ENCODE measurements around the gene SOX8.

SOX8 gene

DNA sequence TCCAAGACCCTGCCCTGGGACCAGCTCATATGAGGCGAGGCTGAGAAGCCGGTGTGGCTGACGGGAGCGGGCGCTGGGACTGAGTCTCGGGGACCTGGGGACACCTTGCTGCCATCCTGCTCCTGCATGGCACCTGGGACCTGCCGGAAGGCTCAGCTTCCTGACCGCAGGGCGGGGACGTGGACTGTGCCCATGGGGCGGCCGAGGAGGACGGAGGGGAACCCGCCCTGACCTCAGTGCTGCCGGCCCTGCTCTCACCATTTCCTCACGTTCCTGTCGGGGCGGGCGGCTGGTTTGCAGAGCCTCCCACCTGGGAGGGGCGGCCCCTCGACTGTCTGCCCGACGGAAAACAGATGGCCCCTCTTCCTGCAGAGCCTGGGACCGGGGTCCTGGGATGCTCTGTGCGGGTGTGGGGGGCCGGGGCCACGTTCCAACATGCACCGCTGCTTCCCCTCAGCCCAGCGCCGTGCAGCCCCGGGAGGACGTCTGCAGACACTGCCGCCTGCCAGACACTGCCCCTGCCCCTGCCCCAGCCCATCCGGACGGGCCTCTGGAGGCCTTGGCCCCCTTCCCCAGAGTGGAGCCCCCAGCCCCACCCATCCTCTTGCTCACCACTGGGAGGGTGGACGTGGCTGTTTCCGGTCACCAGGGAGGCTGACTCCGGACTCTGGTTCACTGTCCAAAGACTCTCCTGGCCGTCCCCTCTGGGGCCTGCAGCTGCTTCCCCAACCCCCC, 47.1 kb downstream of the SOX8 start:
- DNase-seq = no peak

DNA sequence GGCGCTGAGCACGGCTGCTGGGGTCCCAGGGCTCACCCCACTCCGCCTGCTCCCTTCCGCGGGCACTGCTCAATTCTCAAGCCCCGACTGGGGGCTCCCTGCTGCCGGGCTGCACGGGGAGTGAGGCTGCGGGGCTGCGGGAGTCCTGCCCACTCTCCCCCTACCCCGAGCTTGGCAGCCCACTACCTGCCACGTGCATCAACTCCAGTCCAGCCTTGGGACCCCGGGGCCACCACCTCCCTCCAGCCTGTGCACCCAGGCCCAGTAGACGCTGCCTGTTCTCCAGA, 47.6 kb downstream of the SOX8 start:
- DNase-seq = no peak

DNA sequence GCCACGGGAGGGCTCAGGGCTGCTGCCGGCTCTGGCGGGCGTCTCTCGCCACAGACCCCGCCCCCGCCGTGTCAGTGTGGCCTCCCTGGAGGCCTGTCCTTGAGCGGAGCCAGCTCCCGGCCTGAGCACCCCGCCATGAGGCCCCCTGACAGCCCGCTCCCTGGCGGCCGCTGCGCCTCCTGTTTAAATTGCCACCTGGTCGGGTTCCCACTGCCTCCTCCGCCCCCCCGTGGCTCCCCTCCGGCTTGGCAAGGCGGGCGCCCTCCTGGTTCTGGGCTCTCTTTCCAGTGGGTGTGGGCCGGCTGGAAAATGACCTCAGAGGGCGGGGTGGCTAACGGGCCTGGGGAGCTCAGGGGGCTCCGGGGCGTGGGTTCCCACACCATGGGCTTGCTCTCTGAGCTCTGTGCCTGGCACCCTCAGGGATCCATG, 48.9 kb downstream of the SOX8 start:
- DNase-seq = no peak

DNA sequence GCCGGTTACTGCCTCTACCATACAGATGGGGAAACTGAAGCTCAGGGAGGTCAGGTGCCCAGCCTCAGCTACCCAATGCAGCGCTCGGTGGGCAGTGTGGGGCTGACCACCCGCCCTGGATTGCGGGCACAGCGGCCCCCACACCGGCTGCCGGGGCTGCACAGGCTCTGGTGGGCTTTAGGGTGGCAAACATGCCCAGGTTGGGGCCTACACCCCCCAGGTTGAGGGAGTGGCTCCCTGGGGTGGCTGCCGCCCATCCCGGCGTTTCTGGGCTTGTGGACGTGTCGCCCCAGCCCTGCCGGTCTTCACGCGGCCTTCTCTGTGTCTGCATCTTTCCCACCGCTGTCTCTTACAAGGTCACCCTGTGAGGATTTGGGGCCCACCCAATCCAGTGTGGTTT, 50.1 kb downstream of the SOX8 start:
- DNase-seq = no peak

DNA sequence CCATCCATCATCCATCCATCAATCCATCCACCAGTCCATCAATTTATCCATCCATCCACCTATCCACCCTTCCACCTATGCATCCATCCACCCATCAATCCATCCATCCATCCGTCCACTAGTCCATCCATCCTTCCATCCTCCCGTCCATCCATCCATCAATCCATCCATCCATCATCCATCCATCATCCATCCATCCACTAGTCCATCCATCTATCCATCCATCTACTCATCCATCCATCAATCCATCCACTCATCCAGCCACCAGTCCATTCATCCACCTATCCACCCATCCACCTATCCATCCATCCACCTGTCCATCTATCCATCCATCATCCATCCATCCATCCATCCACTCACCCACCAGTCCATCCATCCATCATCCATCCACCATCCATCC, 51.0 kb downstream of the SOX8 start:
- DNase-seq = no peak

DNA sequence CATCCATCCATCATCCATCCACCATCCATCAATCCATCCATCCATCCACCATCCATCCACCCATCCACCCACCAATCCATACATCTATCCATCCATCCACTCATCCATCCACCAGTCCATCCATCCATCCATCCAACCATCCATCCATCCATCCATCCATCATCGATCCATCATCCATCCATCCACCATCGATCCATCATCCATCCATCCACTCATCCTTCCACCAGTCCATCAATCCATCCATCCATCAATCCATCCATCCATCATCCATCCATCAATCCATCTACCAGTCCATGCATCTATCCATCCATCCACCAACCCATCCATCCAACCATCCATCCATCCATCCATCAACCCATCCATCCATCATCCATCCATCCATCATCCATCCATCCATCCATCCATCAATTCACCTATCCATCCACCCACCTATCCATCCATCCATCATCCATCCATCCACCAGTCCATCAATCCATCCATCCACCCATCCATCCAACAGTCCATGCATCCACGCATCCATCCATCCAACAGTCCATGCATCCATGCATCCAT, 51.6 kb downstream of the SOX8 start:
- DNase-seq = no peak

DNA sequence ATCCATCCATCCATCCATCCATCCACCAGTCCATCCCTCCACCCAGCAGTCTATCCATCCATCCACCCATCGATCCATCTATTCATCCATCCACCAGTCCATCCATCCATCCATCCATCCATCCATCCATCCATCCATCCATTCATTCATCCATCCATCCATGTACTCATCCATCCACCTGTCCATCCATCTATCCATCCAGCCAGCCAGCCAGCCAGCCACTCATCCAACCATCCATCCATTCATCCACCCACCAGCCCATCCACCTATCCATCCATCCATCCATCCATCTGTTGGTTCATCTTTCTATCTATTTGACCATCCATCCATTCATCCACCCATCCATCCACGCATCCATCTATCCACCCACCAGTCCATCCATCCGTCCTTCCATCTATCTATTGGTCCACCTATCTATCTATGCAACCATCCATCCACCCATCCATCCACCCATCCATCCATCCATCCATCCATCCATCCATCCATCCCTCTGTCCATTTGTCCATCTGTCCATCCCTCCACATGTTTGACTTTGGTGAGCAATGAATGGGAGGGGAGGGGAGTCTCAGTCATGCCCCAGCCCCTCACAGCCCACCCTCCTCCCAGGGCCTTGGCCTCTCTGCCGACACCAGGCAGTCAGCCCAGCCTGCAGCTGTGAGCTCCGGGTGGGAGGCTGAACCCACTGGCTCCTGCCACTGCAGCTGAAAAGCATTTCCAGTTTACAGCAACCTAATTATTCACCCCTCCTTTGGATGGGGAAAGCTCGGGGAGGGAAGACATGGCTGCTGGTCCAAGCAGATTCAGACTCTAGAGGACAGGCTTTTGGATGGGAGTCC, 52.9 kb downstream of the SOX8 start:
- no peak for DNase-seq

DNA sequence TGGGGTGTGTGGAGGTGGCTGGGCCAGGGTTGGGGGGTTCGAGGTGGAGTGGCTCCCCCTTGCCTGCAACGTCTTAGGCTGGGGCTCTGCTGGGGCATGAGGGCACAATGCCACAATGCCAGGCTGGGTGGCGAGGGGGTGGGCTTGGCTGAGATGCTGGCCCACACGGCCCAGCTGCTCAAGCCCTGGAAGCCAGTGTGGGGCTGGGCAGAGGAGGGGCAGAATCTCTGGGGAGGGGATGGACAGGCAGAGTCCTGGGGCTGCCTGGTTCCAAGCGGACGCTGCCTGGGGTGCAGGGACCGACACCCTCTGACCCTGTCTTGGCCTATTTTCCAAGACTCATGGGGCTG, 53.5 kb downstream of the SOX8 start:
- no peak for DNase-seq

DNA sequence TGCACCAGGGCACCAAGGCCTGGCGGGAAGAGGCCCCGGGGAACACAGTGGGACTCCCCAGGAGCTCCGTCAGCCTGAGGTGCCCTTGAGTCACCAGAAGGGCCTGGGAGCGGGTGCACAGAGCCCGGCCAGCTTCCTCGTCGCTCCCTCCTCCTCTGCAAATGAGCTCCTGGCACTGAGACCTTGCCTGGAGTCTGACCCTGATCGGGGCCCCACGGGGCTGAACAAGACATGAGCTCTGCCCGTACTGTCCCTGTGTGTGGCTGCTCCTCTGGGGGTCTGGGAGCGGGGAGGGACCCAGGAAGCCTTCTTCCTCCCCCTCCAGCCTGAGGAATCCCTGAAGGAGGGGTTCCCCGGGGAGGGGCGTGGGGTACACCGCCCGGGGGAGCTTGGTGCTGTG, 54.6 kb downstream of the SOX8 start:
- DNase-seq = no peak
